Measurements from ENCODE around the gene DCDC2C.

DNA sequence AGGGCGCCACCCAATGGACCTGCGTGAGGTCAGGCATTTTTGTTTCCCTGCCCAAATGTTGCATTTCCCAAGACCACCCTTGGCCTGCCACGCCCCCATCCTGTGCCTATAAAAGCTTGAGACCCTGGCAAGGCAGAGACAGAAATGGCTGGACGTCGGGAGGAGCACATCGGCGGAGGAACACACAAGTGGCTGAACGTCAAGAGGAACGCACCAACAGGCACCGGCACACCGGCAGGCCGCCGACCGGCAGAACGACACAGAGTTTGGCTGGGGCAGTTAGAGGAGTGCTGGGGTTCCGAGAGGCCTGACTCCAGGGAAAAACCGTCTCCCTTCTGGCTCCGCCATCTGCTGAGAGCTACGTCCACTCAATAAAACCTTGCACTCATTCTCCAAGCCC lies 35.9 kb downstream of the DCDC2C start:
- TF ChIP-seq CTCF (IDR thresholded peaks at IDR 0.05; ENCODE audit: low read length) (no peak), EZH2 (IDR thresholded peaks at IDR 0.05; ENCODE audit: borderline replicate concordance, low read length) (no peak)
